Upper lobe of left lung (tissue), 6 donors: ENCODE measurements around the gene PTPN1. TPM values are rescaled to one million over a fixed set of nuclear protein-coding genes. Genes with fewer than 3 reads are reported as not detected.
A peak's percentile ranks its signal among the peaks of the same experiment; 100 is the strongest.

Experiments used
- ATAC-seq, 2 donors: fragments of 200-7000 bp; cut with Tn5 transposase; one replicate each; pipeline ENCODE4 v1.9.1; 2022; ENCODE audit warnings: mild to moderate bottlenecking in 2 of 2, moderate library complexity in 2 of 2; ENCODE audit not compliant: low FRiP score in 2 of 2
- DNase-seq, 2 donors: peaks; one replicate each; pipeline ENCODE4 v3.0.0-alpha.2; 2019 to 2020
- H3K27ac ChIP-seq, 4 donors: fragments of 200-600 bp; sonication (generic); one replicate each; pipeline ENCODE4 v1.5.1; 2016 to 2019
- H3K27me3 ChIP-seq, 4 donors: fragments of 200-600 bp; sonication (generic); one replicate each; pipeline ENCODE4 v1.5.1; 2017 to 2019
- H3K36me3 ChIP-seq, 4 donors: fragments of 200-600 bp; sonication (generic); one replicate each; pipeline ENCODE4 v1.5.1; 2016 to 2019
- H3K4me1 ChIP-seq, 4 donors: fragments of 200-600 bp; sonication (generic); one replicate each; pipeline ENCODE4 v1.5.1; 2018 to 2019
- H3K4me3 ChIP-seq, 4 donors: fragments of 200-600 bp; sonication (generic); one replicate each; pipeline ENCODE4 v1.5.1; 2017 to 2019; ENCODE audit warnings: mild to moderate bottlenecking in 2 of 4, moderate library complexity in 1 of 4
- H3K9me3 ChIP-seq, 4 donors: fragments of 200-600 bp; sonication (generic); one replicate each; pipeline ENCODE4 v1.5.1; 2018 to 2019
- CTCF ChIP-seq, 6 experiments: fragments of 450-650 bp in 4 of 6; fragments of 200-600 bp in 2 of 6; sonication (generic) in 2 of 6; IDR thresholded peaks; one replicate each; pipeline ENCODE4 v1.5.1; 2016 to 2019; ENCODE audit warnings: antibody characterized with exemption in 6 of 6
- EP300 ChIP-seq, 4 donors: sonication (generic); formaldehyde crosslinking; IDR thresholded peaks; one replicate each; pipeline ENCODE4 v1.5.1; 2017; ENCODE audit warnings: antibody characterized with exemption in 4 of 4, control low read depth in 2 of 4
- POLR2A ChIP-seq, 4 donors: fragments of 450-650 bp; IDR thresholded peaks; one replicate each; pipeline ENCODE4 v1.5.1; 2016 to 2017; ENCODE audit warnings: antibody characterized with exemption in 4 of 4, mild to moderate bottlenecking in 2 of 4
- POLR2AphosphoS5 ChIP-seq, 2 donors: sonication (generic); formaldehyde crosslinking; IDR thresholded peaks; one replicate each; pipeline ENCODE4 v1.5.1; 2017; ENCODE audit warnings: antibody characterized with exemption in 2 of 2
- WGBS, 2 donors: methylation state at CpG; one replicate each; pipeline ENCODE4 v1.1.5; 2017 to 2018; 5-methylcytosine and 5-hydroxymethylcytosine counted together
- total RNA-seq, 6 donors: library from RNA; depleted of rRNA in 4 of 6; stranded (reverse); fragments of >200 nt in 4 of 6; gene quantifications; one replicate each; pipeline versions ENCODE4 v1.1.0 to v1.2.1, GENCODE V29; 2016 to 2021
- donor health status: DM: no; HTN: no; CAD: no; lungs with moderate emphysema.
- donor health status: DM: no; HTN: yes; CAD: no; lungs with severe emphysema.

The PTPN1 gene
- total RNA-seq, 6 donors from 2014 or later = 75.1 to 137 (median 96.1) TPM

DNA sequence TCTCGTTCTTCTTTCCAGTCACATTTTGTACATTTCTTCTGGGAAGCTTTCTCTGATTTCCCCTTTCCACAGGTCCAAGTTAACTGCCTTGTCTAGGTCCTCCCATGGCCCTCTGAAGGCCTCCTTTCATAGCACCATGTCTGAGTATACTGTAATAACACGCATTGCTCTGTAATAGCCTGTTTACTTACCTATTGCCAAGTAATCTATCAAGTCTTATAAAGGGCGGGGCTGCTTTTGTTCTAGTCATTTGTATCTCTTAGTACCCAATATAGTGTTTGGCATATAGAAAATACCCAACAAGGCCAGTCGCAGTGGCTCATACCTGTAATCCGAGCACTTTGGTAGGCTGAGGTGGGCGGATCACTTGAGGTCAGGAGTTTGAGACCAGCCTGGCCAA, 17.9 kb downstream of the PTPN1 start:
- H3K27me3 ChIP-seq = no peaks in the 10 kb centered on the region
- no peak overlapping the region for H3K4me3 ChIP-seq
- WGBS, 2 donors = 92 to 93% methylated on average over 6 of the region's 6 CpGs
- DNase-seq (no peak), ATAC-seq (no peak)
- H3K36me3 ChIP-seq = peaks cover 0 to 4% (median 2%) of the 10 kb centered on the region in 4 donors
- TF ChIP-seq CTCF (IDR thresholded peaks at IDR 0.05) (no peak), EP300 (IDR thresholded peaks at IDR 0.05) (no peak), POLR2AphosphoS5 (IDR thresholded peaks at IDR 0.05) (no peak)
- H3K27ac ChIP-seq = peak overlapping the region in 1 of 4 donors; percentile 62
- H3K4me1 ChIP-seq = peaks cover 46 to 82% (median 66%) of the 10 kb centered on the region in 4 donors
- H3K9me3 ChIP-seq = no peaks in the 10 kb centered on the region

- ATAC-seq (no peak), DNase-seq (no peak)
- no peak for TF ChIP-seq POLR2AphosphoS5 (IDR thresholded peaks at IDR 0.05)
- no peak for TF ChIP-seq POLR2A (IDR thresholded peaks at IDR 0.05)
- TF ChIP-seq EP300 (IDR thresholded peaks at IDR 0.05) = no peak
- TF ChIP-seq CTCF (IDR thresholded peaks at IDR 0.05) = no peak
- no peaks in the 10 kb centered on the region for H3K27me3 ChIP-seq
- no peak overlapping the region for H3K27ac ChIP-seq
- 75 to 78% methylated on average over 6 of the region's 6 CpGs for WGBS, 2 donors
- H3K4me3 ChIP-seq = no peak overlapping the region
- no peaks in the 10 kb centered on the region for H3K9me3 ChIP-seq
- H3K4me1 ChIP-seq = peaks cover 41 to 82% (median 68%) of the 10 kb centered on the region in 4 donors
- H3K36me3 ChIP-seq = peaks cover 0 to 4% (median 2%) of the 10 kb centered on the region in 4 donors
Measured at GRCh38 chr20:50528804-50529351, 18.7 kb downstream of the PTPN1 start.

DNA sequence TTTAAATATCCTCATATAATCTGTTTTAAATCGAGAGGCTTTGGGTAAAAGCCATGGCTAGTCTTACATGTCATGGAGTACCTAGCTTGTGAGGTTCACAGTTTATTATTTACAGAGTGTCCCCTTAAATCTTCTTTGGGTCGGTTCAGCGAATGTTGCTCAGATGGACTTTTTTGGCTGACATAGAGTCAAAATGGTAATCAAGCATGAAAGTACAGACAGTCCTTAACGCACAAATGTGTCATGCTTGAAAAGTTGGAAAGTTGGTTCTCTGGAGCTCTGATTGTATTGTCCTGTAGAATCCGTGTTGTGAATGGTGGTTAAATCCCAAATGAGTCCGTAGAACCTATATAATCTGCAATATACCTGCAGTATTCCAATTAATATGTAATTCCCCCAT, 22.0 kb downstream of the PTPN1 start:
- Histone ChIP-seq H3K4me3 (no peak overlapping the region), H3K9me3 (no peaks in the 10 kb centered on the region), H3K4me1 (peaks cover 43 to 84% (median 72%) of the 10 kb centered on the region in 4 donors), H3K27me3 (no peaks in the 10 kb centered on the region), H3K27ac (no peak overlapping the region), H3K36me3 (peaks cover 0 to under 1% (median 0%) of the 10 kb centered on the region in 4 donors)
- DNase-seq (no peak), ATAC-seq (no peak)
- 95 to 97% methylated on average over 6 of the region's 6 CpGs for WGBS, 2 donors
- TF ChIP-seq CTCF (IDR thresholded peaks at IDR 0.05) (no peak), POLR2AphosphoS5 (IDR thresholded peaks at IDR 0.05) (no peak), POLR2A (IDR thresholded peaks at IDR 0.05) (no peak), EP300 (IDR thresholded peaks at IDR 0.05) (no peak)

GRCh38 chr20:50533061-50533460, 22.9 kb downstream of the PTPN1 start:
- WGBS, 2 donors = 76 to 79% methylated on average over 3 of the region's 3 CpGs
- TF ChIP-seq CTCF (IDR thresholded peaks at IDR 0.05) (no peak), POLR2AphosphoS5 (IDR thresholded peaks at IDR 0.05) (no peak), POLR2A (IDR thresholded peaks at IDR 0.05) (no peak), EP300 (IDR thresholded peaks at IDR 0.05) (no peak)
- Histone ChIP-seq H3K9me3 (no peaks in the 10 kb centered on the region), H3K36me3 (no peaks in the 10 kb centered on the region), H3K4me3 (no peak overlapping the region), H3K4me1 (peaks cover 46 to 83% (median 72%) of the 10 kb centered on the region in 4 donors), H3K27me3 (no peaks in the 10 kb centered on the region), H3K27ac (peak overlapping the region in 1 of 4 donors; percentile 61)
- DNase-seq (no peak), ATAC-seq (no peak)

DNA sequence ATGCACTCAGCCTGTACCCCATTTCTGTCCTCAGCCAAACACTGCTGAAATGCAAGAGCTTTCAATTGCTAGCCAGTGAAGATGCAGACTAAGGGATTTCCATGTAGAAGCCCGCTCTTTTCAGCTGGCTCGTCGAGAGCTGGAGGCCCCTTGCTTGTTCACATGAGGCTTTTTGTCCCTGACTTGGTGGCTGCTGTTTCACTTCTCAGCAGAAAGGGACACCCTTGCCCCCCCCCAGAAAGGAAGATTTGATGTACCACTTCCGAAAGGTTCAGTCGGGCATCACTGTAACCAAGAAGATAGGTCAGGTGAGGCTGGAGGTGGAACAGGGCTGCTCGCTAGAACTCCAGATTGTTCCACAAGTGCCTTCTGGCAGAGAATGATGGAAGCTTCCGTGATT, 23.3 kb downstream of the PTPN1 start:
- H3K4me3 ChIP-seq = no peak overlapping the region
- H3K36me3 ChIP-seq = no peaks in the 10 kb centered on the region
- TF ChIP-seq EP300 (IDR thresholded peaks at IDR 0.05) (no peak), POLR2A (IDR thresholded peaks at IDR 0.05) (no peak), POLR2AphosphoS5 (IDR thresholded peaks at IDR 0.05) (no peak), CTCF (IDR thresholded peaks at IDR 0.05) (no peak)
- H3K27ac ChIP-seq = peak overlapping the region in 2 of 4 donors; percentile 18 to 61
- peaks cover 49 to 85% (median 75%) of the 10 kb centered on the region in 4 donors for H3K4me1 ChIP-seq
- no peaks in the 10 kb centered on the region for H3K9me3 ChIP-seq
- DNase-seq = no peak
- 90 to 95% methylated on average over 7 of the region's 7 CpGs for WGBS, 2 donors
- ATAC-seq = no peak
- no peaks in the 10 kb centered on the region for H3K27me3 ChIP-seq
